ENCODE measurements around the gene NKX6-1.

NKX6-1 gene

DNA sequence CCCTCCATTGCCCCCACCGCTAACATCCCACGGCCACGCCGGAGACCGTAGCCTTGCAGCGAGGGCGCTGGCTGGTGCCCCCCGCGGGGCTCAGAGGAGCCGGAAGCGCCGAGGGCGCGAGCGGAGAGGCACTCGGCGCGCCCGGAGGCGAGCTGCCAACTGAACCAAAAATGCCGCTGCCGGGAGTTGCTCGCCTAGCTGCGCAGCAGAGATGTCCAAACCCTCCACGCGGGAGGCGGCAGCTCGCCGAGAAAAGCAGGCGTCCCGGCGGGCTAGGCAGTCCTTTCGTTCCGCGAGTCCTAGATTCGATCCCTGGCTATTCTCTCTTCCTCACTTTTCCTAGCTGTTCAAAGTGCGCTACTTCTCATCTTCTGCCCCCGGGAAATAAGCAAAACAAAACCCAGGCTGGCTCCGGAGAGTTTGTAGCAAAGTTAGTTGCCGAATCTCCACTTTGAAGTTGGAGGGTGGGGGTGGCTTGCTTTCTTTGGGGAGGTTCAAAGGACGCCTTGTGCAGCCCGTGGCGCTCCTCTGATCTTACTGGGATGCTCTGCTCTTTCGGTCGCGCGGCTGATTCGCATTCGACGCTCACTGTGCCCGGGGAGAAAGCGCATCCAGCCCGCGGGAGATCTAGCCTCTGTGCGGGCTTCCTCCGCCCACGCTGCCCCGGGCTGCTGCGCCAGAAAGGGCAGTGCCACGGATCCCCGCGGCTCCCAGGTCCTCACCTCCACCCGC is 723 bp downstream of the NKX6-1 start:
- DNase-seq (ENCODE audit: low read depth), result peak; percentile 18

DNA sequence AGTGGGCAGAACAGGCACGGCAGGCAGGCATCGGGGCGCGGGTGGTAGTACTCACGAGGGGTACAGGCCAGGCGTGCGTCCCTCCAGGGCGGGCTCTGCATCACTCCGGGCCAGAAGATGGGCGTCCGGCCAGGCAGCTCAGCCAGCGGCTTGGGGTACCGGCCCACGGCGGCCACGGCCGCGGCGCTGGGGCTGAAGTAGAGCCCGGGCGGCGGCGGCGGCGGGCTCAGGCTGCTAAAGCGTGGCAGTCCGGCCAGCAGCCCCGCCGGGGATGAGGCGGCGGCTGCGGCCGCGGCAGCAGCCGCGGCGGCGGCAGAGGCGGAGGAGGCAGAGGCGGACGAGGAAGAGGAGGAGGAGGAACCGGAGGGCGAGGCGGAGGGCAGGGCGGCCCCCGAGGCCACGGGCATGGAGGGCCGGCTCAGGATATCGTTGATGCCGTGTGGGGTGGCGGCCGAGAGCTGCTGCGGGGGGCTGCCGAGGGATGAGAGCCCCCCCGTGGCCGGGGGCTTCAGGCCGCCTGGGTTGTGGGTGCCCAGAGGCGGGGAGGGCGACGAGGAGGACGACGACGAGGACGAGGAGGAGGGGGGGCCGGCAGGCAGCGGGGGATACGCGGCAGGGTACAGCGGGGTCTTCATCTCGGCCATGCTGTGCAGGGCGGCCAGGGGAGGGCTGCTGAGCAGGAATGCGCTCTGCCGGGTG is 1.4 kb downstream of the NKX6-1 start:
- DNase-seq (ENCODE audit: low read depth), result no peak

DNA sequence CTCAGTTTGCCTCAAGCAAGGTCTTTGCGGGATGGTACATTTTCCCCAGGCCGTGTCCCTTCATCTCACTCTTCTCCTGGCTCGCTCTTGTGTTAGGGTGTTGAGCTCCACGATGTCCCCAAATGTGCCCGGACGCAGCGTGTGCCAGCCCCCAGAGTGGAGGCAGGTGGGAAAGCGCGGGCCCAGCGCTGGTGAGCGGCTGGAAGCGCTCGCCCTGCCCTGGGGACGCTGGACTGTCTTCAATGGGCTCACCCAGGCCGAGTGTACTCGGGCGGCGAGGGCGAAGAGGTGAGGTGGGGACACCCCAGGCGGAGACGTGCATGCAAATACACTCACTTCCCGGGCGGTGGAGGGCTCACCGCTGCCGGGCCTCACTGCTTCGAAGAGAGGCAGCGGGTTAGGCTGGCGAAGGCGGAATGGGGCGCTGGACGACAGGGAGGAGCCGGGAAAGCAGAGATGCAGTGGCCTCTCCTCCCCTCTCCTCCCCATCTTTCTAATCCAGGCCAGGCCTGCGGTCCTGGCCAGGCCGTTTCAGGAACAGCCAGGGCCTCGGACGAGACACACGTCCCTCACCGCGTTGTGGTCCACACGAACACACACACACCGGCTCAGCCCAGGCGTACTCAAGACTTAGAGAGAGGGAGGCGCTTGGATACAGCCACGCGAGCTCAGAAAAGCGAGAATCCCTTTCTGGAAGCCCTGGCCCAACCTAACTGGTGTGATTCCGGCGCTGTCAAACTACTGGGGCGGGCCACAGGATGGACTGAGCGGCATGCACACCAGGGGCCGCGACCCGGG is 2.2 kb downstream of the NKX6-1 start:
- no peak for DNase-seq (ENCODE audit: low read depth)

DNA sequence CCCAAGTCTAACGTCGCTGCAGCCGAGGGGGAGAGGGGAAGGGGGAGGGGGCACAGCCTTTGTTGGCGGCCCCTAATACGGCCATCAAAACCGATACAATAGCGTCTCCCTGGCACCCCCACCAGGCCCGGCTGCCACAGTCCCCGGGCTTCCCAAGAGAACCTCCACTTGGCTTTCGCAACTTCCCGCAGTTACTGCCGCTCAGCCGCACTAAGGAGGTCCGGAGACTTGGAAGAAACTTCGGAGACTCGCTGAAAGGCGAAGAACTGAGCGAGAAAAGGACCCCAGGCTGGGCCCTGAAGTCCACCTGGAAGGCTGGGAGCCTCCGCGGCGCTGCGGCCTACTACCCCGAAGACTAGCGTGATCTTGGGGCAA is 2.8 kb downstream of the NKX6-1 start:
- DNase-seq (ENCODE audit: low read depth), result no peak

DNA sequence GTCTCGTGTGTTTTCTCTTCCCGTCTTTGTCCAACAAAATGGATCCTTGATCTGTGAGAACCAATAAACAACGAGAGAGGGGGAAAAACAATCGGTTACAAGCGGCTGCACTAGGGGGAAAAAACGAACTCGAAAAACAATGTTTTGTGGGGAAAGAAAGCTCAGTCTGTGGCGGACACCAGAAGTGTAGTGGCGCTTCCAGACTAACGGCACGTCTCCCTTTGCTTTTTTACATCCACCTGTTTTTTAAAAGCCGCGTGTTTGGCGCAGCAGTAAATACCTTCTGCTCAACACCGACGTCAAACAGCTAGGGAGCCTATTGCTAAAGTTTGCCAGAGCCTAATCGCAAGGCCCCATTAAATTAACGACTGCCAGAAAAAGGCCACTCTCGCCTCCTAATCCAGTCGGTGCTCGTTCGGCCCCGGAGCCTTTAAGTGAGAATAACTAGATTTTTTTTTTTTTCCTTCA is 3.3 kb downstream of the NKX6-1 start:
- no peak for DNase-seq (ENCODE audit: low read depth)

DNA sequence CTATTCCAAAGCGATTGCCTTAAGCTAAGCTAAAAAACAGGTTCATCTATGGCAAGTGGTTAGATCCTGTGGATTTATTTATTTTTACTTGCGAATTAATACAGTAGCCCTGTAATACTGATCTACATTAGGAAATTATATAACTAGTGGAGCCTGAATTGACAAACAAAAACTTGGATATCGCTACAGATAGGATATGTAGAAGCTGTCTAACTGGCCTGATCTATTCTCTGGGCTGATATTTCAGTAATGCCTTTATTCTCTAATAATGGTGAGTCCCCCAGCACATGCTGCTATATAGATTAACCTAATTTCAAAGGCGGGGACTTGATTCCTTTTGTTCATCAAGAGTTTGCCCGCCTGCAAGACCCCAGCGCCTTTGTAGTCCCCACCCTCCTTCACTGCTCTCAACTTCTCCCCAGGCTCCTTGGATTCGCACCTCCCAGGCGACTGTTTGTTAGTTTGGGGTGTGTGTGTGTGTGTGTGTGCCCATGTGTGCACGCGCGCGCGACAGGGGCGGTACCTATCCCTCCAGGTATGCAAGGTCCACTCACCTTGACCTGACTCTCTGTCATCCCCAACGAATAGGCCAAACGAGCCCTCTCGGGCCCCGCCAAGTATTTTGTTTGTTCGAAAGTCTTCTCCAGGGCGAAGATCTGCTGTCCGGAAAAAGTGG is 3.8 kb downstream of the NKX6-1 start:
- no peak for DNase-seq (ENCODE audit: low read depth)

DNA sequence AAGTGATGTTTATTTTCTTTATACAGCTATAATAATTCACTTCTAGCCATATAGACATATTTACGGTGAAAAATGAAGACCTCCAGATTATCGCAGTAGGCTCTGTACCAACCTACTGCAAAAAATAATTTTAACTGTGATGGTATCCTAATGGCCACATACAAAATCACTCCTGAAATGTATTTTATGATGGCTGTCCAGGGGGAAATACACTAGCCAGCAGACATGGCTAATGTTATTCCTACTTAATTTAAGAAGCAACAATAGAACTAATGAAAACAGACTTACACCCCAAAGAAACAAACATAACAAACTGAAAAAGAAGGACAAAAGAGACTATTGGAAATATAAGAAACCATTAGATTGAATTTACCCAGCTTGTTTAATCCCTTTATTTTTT is 4.6 kb downstream of the NKX6-1 start:
- DNase-seq (ENCODE audit: low read depth), result no peak

DNA sequence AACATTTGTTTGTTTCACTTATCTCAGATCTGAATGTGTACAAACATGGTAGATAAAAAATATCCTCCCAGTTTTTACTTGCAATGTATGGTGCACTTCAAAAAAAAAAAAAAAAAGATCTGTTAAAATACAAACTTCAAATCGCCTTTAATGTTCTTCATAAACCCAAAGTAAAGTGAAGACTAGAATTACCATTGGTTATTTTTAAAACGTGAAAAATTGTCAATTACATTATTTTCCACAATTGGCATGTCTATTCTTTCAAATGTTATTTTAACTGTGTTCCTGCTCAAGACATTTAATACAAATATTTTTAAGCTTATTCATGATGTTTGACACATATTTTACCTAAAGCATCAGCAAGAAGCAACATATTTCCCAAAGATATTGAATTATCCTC is 5.0 kb downstream of the NKX6-1 start:
- no peak for DNase-seq (ENCODE audit: low read depth)

DNA sequence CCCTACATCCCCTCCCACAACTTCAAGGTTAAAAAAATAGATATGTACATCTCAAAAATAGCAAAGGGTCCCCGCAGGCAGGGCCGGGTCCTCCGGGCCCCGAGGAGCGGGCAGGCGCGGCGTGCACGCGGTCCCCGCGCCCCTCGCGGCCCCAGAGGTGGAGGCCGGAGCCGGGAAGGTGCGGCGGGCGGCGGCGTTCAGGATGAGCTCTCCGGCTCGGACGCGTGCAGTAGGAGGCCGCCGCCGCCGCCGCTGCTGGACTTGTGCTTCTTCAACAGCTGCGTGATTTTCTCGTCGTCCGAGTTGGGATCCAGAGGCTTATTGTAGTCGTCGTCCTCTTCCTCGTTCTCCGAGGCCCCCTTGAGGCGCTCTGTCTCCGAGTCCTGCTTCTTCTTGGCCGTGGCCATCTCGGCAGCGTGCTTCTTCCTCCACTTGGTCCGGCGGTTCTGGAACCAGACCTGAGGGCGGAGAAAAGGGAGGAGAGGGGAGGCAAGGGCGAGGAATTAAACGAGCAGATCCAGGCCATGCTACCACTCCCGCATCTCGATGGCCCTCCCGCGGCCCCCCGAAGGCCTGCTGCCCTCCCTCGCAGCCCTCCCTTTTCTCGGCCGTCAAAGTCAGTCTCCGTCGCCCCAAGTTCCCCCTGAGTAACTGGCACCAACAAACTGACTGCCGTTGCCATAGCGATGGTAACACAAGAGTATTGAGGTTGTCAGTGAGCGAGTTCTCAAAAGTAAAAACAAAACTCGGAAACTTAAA is 5.8 kb downstream of the NKX6-1 start:
- DNase-seq (ENCODE audit: low read depth), result no peak

DNA sequence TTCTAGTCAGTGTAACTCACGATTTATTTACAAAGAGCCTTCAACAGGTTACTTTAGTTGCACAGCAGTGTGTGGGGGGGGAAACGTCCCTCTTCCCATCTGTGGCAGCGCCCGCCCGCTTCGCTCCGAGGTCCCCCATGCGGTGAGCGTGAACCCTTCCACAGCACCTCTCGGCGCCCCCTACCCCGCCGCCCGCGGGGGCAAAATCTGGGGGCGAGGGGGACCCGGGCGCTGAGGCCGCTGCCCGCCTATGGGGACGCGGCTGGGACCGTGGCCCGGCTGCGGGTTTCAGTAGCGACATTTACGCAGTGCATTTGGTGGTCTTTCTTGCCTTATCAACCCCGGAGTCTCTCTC is 6.4 kb downstream of the NKX6-1 start:
- DNase-seq (ENCODE audit: low read depth), result no peak

DNA sequence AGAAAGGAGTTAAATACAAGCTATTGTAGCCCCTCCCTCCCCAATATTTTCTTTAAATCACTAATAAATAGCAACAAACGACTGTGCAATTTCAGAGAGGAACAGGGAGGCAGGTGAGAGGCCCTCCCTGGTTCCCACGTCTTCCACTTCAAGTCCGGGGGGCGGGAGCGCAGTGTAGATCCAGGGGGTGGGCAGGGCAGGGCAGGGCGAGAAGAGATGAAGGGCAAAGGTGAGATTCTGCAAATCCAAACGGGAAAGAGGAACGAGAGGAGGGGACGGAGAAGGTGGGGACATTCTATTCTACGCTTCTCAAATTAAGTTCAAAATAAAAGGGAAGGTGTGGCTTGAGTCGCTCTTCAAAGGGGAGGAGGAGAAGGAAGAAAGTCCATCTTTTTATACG is 6.8 kb downstream of the NKX6-1 start:
- no peak for DNase-seq (ENCODE audit: low read depth)

DNA sequence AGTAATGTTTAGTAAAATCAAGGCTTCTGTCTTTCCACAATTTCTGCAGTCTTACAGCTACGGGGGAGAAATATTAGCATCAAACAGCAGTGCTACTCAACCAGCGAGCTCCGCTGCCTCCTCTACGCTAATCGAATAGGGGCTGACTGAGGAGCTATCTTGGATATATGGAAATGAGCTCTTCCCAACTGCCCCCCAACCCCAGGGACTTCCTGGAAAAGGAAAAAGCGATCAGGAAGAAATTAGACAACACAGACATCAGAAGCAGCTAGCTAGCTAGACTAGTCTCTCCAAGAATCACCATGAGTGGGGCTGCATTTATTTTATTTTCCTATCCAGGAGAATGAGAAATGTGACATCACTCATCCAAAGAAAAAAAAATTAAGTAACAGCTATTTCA is 7.6 kb downstream of the NKX6-1 start:
- DNase-seq (ENCODE audit: low read depth), result no peak

DNA sequence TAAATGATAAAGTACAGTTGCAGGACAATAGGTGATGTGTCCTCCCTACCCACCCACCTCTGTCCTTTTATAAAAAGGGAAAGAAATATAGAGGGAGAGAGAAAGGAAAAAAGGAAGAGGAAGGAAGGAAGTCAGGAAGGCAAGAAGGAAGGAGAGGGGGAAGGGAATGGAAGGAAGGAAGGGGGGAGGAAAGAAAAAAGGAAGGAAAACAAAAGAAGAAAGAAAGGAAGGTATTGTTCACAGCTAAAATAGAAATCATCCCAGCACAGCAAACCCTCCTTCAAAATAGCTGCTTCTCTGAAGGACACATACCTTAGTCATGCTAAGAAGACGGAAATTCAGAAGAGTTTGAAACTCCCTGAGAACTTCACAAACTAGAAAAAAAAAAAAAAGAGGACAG is 8.4 kb downstream of the NKX6-1 start:
- DNase-seq (ENCODE audit: low read depth), result no peak

DNA sequence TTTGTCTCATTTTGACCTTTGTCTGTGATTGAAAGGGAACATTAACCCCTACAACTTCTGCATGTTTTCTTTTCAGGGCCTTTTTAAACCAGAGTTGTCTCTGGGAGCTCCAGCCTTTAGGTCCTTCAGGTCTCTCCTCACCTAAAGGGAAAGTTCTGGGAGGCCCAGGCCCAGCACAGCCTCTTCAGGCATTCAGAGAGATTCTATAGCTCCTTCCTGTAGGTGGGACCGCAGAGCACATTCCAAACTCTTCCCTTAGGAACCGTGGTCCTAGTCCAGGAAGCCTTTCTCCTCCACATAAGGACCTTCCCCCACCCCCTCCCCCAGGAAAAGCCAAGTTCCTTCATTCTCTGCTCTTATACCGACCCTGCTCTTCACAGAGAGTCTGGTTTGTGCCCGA is 14.9 kb downstream of the NKX6-1 start:
- DNase-seq (ENCODE audit: low read depth), result no peak

DNA sequence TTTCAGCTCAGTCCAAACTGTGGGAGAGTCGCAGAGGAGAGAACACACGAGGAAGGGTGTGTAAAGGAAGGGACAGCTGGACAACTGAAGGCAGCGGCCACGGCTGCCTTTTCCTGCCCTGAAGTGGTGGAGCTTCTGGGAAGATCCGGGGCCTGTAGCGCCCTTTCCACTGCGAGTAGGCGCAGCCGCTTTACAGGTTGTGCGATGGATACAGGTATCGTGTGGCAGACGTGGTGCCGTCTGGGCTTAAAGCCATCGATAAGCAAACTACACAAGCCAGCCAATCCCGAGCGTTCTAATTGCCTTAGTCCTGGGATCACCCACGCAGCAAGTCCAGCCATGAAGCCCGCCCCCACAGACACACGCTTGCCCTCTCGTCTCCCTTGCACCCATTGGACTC is 15.4 kb downstream of the NKX6-1 start:
- no peak for DNase-seq (ENCODE audit: low read depth)

DNA sequence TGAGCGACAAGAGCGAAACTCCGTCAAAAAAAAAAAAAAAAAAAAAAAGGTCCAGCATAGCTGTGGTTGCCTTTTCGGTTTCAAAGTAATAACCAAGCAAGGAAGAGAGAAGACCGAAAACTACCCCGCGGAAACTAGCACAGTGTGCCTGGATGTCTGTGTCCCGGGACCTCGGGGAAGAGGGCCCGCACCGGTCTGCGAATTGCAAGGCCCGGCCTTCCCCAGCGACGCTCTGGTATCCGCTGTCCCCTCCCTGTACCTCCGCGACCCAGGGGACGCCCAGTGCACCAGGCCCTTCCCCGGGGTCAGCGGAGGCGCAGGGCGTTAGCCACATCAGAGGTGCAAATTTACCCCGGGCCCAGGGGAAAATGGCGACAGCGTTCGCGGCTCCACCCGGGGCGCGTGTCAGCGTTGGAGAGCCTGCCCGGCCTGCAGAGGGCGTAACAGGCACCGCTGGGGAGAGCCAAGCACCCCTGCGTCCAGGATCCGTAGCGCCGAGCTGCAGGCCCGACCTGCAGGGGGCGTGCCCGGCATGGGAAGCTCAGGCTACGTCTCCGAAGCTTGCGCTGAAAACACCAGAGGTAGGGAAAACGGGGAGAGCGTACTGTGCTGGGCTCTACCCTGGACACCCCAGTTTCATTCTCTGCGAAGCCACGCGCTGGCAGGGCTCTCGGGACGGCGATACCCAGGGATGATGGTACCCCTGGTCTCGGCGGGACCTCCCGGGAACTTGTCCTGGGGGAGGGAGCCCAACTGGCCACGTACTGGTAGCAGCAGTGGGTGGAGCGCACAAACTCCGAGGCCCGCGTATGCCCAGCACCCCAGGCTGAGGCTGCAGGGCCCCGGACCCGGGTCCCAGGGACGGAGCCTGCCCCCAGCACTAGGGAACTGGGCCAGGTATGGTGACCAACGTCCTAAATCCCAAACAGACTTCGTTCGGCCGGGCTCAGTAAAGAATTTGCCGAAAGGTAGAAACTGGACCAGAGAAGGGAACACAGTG is 16.2 kb downstream of the NKX6-1 start:
- peak; percentile 13 for DNase-seq (ENCODE audit: low read depth)

DNA sequence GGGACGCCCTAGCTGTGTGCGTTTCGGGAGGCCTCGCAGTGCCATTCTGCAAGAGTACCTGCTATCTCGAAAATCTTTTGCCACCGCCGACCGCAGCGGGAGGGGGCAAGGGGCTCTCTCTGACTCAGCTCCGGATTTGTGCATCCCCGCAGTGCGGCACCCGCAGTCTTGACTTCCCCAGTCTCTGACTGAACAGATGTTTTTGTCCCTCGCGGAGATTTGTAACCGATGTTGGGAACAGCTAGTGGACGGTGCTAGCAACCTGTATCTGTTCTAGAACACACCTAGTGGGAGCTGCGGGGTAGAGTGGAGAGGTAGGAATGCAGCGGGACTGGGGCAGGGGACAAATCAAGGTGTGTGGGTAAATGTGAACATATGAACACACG is 17.2 kb downstream of the NKX6-1 start:
- DNase-seq (ENCODE audit: low read depth), result no peak

DNA sequence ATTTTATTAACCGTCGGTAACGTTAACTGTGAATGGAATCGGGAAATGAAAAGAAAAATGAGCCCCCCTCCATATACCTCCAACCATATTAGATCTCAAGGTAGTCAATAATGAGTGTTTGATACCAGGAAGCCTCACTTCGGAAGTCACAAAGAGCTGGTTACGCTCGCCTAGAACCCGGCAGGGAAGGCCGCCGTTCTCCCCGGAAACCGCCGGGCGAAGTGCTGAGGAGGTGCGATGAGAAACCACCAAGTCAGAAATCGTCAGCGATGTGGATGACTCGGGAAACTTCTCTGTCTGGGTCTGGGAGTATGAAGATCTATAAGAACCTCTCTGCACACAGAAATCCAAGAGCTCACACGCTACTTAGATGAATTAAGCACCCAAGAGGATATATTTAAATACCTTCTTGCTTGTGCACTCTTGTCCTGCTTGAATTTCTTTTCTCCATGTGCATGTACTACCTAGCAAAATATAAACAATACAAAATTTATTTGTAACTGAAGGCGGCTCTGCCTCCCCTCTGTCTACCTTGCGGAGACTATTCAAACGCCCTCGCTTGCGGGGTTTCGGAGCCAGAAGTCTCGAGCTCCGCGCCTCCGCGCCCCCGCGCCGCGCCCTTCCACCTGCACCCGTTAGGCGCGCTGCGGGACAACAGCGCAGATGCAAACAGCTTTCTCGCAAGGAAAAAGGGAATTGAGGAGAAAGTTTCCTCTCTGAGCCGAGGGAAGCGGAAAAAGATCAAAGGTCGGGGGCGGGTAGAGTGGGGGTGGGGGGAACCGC is 17.8 kb downstream of the NKX6-1 start:
- no peak for DNase-seq (ENCODE audit: low read depth)

DNA sequence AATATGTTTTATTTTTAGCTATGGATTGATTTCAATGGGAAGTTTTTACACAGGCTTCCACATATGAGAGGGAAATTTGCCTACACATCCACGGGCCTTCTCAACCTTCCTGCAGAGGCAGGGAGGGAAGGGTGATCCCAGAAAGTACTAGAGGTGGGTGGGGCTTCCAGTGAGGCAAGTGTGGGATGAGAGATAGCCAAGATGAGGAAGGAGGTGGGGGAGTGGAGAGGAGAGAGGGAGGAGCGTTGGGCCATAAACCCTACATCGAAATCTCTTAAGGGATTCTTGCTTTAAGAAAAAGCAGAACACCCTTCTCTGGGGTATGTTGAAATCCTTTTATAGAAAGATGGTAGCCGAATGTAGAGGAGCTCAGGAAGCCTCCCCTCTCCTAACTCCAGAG is 19.0 kb downstream of the NKX6-1 start:
- DNase-seq (ENCODE audit: low read depth), result no peak

DNA sequence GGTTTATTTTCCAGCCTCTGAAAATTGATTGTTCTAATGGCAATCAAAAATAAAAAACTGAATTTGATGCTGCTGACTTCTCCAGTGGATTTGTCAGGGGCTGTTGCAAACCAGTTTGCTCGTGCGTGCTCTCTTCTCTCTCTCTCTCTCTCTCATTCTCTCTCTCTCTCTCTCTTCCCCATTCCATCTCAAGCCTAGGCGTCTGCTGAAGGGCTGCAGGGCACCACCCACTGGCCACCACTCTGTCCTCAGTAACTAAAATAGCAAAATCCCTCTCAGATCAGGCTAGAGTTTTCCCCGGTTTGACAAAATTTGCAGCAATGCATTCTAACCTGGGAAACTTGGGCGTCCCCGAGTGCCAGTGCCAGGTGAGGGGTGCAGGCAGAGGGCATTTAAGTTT is 19.4 kb downstream of the NKX6-1 start:
- no peak for DNase-seq (ENCODE audit: low read depth)

All from iris pigment epithelial cell (primary cell).